T-helper 2 cell treated with Interferon-gamma antibody and Interleukin-4, amounts not matched to agents 5 μg/mL and 100 μg/mL, for 36 hours (primary cell): ENCODE results near the gene FDXR.
A peak's percentile ranks its signal among the peaks of the same experiment; 100 is the strongest.

Source experiments
- DNase-seq: peaks from one replicate; pipeline ENCODE4 v3.0.0; 2021; ENCODE audit warnings: low spot score
- H3K27ac Mint-ChIP-seq: one replicate; pipeline ENCODE4 v1.8.0; 2021; ENCODE audit warnings: mild to moderate bottlenecking, mixed read lengths
- H3K27me3 Mint-ChIP-seq: one replicate; pipeline ENCODE4 v1.8.0; 2021; ENCODE audit warnings: low read depth, mixed read lengths
- H3K36me3 Mint-ChIP-seq: one replicate; pipeline ENCODE4 v1.8.0; 2021; ENCODE audit warnings: low read depth, mixed read lengths
- H3K4me1 Mint-ChIP-seq: one replicate; pipeline ENCODE4 v1.8.0; 2021; ENCODE audit warnings: low read depth, mixed read lengths
- H3K4me3 Mint-ChIP-seq: one replicate; pipeline ENCODE4 v1.8.0; 2022; ENCODE audit warnings: mild to moderate bottlenecking, moderate library complexity, mixed read lengths
- H3K9me3 Mint-ChIP-seq: one replicate; pipeline ENCODE4 v1.8.0; 2021; ENCODE audit warnings: mixed read lengths

Gene FDXR

GRCh38 chr17:74888469-74888868 lies 15.7 kb upstream of the FDXR start:
- Mint-ChIP-seq H3K4me3 (no peak overlapping the region), H3K27me3 (peaks cover 19% of the 10 kb centered on the region), H3K27ac (no peak overlapping the region), H3K4me1 (no peaks in the 10 kb centered on the region), H3K36me3 (no peaks in the 10 kb centered on the region), H3K9me3 (no peaks in the 10 kb centered on the region)
- no peak for DNase-seq

- H3K27ac Mint-ChIP-seq = no peak overlapping the region
These were observed 10.5 kb upstream of the FDXR start for GRCh38 chr17:74883241-74883745.

GRCh38 chr17:74882517-74883240 lies 9.9 kb upstream of the FDXR start:
- Mint-ChIP-seq H3K27me3 (peaks cover 2% of the 10 kb centered on the region), H3K9me3 (no peaks in the 10 kb centered on the region), H3K36me3 (no peaks in the 10 kb centered on the region), H3K4me3 (no peak overlapping the region), H3K4me1 (no peaks in the 10 kb centered on the region), H3K27ac (no peak overlapping the region)
- DNase-seq = no peak

More at GRCh38 chr17:74883241-74883745, 10.5 kb upstream of the FDXR start:
- Mint-ChIP-seq H3K27me3 (peaks cover 2% of the 10 kb centered on the region), H3K36me3 (no peaks in the 10 kb centered on the region), H3K9me3 (no peaks in the 10 kb centered on the region), H3K4me1 (no peaks in the 10 kb centered on the region), H3K4me3 (no peak overlapping the region)
- DNase-seq = no peak

GRCh38 chr17:74881073-74881472 lies 8.3 kb upstream of the FDXR start:
- no peaks in the 10 kb centered on the region for H3K4me1 Mint-ChIP-seq
- H3K27me3 Mint-ChIP-seq = no peaks in the 10 kb centered on the region
- H3K27ac Mint-ChIP-seq = no peak overlapping the region
- H3K36me3 Mint-ChIP-seq = no peaks in the 10 kb centered on the region
- no peak overlapping the region for H3K4me3 Mint-ChIP-seq
- no peaks in the 10 kb centered on the region for H3K9me3 Mint-ChIP-seq
- no peak for DNase-seq

- no peaks in the 10 kb centered on the region for H3K27me3 Mint-ChIP-seq
- H3K4me1 Mint-ChIP-seq = peaks cover 4% of the 10 kb centered on the region
- no peak for DNase-seq
- no peak overlapping the region for H3K4me3 Mint-ChIP-seq
- no peak overlapping the region for H3K27ac Mint-ChIP-seq
- no peaks in the 10 kb centered on the region for H3K36me3 Mint-ChIP-seq
- no peaks in the 10 kb centered on the region for H3K9me3 Mint-ChIP-seq
These were observed 6.5 kb upstream of the FDXR start for GRCh38 chr17:74879308-74879707.

GRCh38 chr17:74878658-74879057 lies 5.9 kb upstream of the FDXR start:
- Mint-ChIP-seq H3K4me3 (no peak overlapping the region), H3K36me3 (no peaks in the 10 kb centered on the region), H3K27ac (no peak overlapping the region), H3K9me3 (no peaks in the 10 kb centered on the region), H3K4me1 (peaks cover 7% of the 10 kb centered on the region), H3K27me3 (no peaks in the 10 kb centered on the region)
- no peak for DNase-seq

- no peak overlapping the region for H3K27ac Mint-ChIP-seq
- H3K4me1 Mint-ChIP-seq = peaks cover 8% of the 10 kb centered on the region
- H3K36me3 Mint-ChIP-seq = no peaks in the 10 kb centered on the region
These were observed 5.1 kb upstream of the FDXR start for GRCh38 chr17:74877592-74878548.

GRCh38 chr17:74875977-74876593 lies 3.3 kb upstream of the FDXR start:
- Mint-ChIP-seq H3K27me3 (peaks cover 3% of the 10 kb centered on the region), H3K36me3 (peaks cover 5% of the 10 kb centered on the region), H3K9me3 (no peaks in the 10 kb centered on the region), H3K4me3 (no peak overlapping the region), H3K27ac (no peak overlapping the region), H3K4me1 (peaks cover 22% of the 10 kb centered on the region)
- no peak for DNase-seq

More at GRCh38 chr17:74877592-74878548, 5.1 kb upstream of the FDXR start:
- Mint-ChIP-seq H3K27me3 (peaks cover 3% of the 10 kb centered on the region), H3K4me3 (no peak overlapping the region), H3K9me3 (no peaks in the 10 kb centered on the region)
- DNase-seq = no peak

- H3K27ac Mint-ChIP-seq = no peak overlapping the region
These were observed 2.6 kb upstream of the FDXR start for GRCh38 chr17:74875155-74875976.

GRCh38 chr17:74874615-74875037 lies 1.8 kb upstream of the FDXR start:
- Mint-ChIP-seq H3K36me3 (peaks cover 5% of the 10 kb centered on the region), H3K4me1 (peaks cover 22% of the 10 kb centered on the region), H3K9me3 (no peaks in the 10 kb centered on the region), H3K27ac (no peak overlapping the region), H3K27me3 (peaks cover 3% of the 10 kb centered on the region), H3K4me3 (peak overlapping the region; percentile 92)
- no peak for DNase-seq

More at GRCh38 chr17:74875155-74875976, 2.6 kb upstream of the FDXR start:
- Mint-ChIP-seq H3K4me3 (no peak overlapping the region), H3K36me3 (peaks cover 5% of the 10 kb centered on the region), H3K27me3 (peaks cover 3% of the 10 kb centered on the region), H3K4me1 (peaks cover 22% of the 10 kb centered on the region), H3K9me3 (no peaks in the 10 kb centered on the region)
- no peak for DNase-seq

GRCh38 chr17:74873874-74874614 lies 1.2 kb upstream of the FDXR start:
- no peak for DNase-seq
- H3K4me3 Mint-ChIP-seq = peak overlapping the region; percentile 92
- H3K9me3 Mint-ChIP-seq = no peaks in the 10 kb centered on the region
- peaks cover 22% of the 10 kb centered on the region for H3K4me1 Mint-ChIP-seq
- H3K36me3 Mint-ChIP-seq = peaks cover 5% of the 10 kb centered on the region
- H3K27me3 Mint-ChIP-seq = peaks cover 3% of the 10 kb centered on the region
- peak overlapping the region; percentile 89 for H3K27ac Mint-ChIP-seq

GRCh38 chr17:74873037-74873873 lies 461 bp upstream of the FDXR start:
- peak; percentile 98 for DNase-seq
- Mint-ChIP-seq H3K4me3 (peak overlapping the region; percentile 92), H3K27me3 (peaks cover 3% of the 10 kb centered on the region), H3K36me3 (peaks cover 5% of the 10 kb centered on the region), H3K9me3 (no peaks in the 10 kb centered on the region), H3K27ac (peak overlapping the region; percentile 89), H3K4me1 (peaks cover 24% of the 10 kb centered on the region)
